ENCODE measurements around the gene CNOT6L.

DNA sequence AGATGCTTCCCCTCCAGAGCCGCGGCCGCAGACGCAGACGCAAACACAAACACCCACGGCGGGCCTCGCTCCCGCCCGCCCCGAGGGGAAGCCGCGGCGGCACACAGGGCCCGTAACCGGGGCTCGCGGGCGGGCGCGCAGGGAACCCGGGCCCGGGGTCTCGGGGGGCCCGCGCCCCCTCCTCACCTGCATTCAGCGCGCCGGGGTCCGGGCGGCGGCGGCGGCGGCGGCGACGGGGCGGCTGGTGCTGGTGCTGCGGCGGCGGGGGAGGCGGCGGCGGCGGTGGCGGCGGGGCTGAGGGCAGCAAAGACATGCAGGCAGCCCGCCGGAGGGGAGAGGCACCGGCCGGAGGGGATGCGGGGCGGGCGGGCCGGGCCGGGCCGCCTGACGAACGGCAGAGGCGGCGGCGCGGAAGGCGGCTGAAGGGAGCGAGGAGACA is 255 bp upstream of the CNOT6L start:
- no peak for TF ChIP-seq CTCF (IDR thresholded peaks at IDR 0.05)
- TF ChIP-seq POLR2A (IDR thresholded peaks at IDR 0.05): no peak
